Upper lobe of left lung (tissue), 6 donors: ENCODE data around the gene C6orf15. TPM values are rescaled to one million over a fixed set of nuclear protein-coding genes. Genes with fewer than 3 reads are reported as not detected.
A peak's percentile ranks its signal among the peaks of the same experiment; 100 is the strongest.

ENCODE experiments used
- ATAC-seq, 2 donors: fragments of 200-7000 bp; cut with Tn5 transposase; one replicate each; pipeline ENCODE4 v1.9.1; 2022; ENCODE audit warnings: mild to moderate bottlenecking in 2 of 2, moderate library complexity in 2 of 2; ENCODE audit not compliant: low FRiP score in 2 of 2
- DNase-seq, 2 donors: peaks; one replicate each; pipeline ENCODE4 v3.0.0-alpha.2; 2019 to 2020
- H3K27ac ChIP-seq, 4 donors: fragments of 200-600 bp; sonication (generic); one replicate each; pipeline ENCODE4 v1.5.1; 2016 to 2019
- H3K27me3 ChIP-seq, 4 donors: fragments of 200-600 bp; sonication (generic); one replicate each; pipeline ENCODE4 v1.5.1; 2017 to 2019
- H3K36me3 ChIP-seq, 4 donors: fragments of 200-600 bp; sonication (generic); one replicate each; pipeline ENCODE4 v1.5.1; 2016 to 2019
- H3K4me1 ChIP-seq, 4 donors: fragments of 200-600 bp; sonication (generic); one replicate each; pipeline ENCODE4 v1.5.1; 2018 to 2019
- H3K4me3 ChIP-seq, 4 donors: fragments of 200-600 bp; sonication (generic); one replicate each; pipeline ENCODE4 v1.5.1; 2017 to 2019; ENCODE audit warnings: mild to moderate bottlenecking in 2 of 4, moderate library complexity in 1 of 4
- H3K9me3 ChIP-seq, 4 donors: fragments of 200-600 bp; sonication (generic); one replicate each; pipeline ENCODE4 v1.5.1; 2018 to 2019
- EP300 ChIP-seq, 4 donors: sonication (generic); formaldehyde crosslinking; IDR thresholded peaks; one replicate each; pipeline ENCODE4 v1.5.1; 2017; ENCODE audit warnings: antibody characterized with exemption in 4 of 4, control low read depth in 2 of 4
- POLR2A ChIP-seq, 4 donors: fragments of 450-650 bp; IDR thresholded peaks; one replicate each; pipeline ENCODE4 v1.5.1; 2016 to 2017; ENCODE audit warnings: antibody characterized with exemption in 4 of 4, mild to moderate bottlenecking in 2 of 4
- POLR2AphosphoS5 ChIP-seq, 2 donors: sonication (generic); formaldehyde crosslinking; IDR thresholded peaks; one replicate each; pipeline ENCODE4 v1.5.1; 2017; ENCODE audit warnings: antibody characterized with exemption in 2 of 2
- WGBS, 2 donors: methylation state at CpG; one replicate each; pipeline ENCODE4 v1.1.5; 2017 to 2018; 5-methylcytosine and 5-hydroxymethylcytosine counted together
- total RNA-seq, 6 donors: library from RNA; depleted of rRNA in 4 of 6; stranded (reverse); fragments of >200 nt in 4 of 6; gene quantifications; one replicate each; pipeline versions ENCODE4 v1.1.0 to v1.2.1, GENCODE V29; 2016 to 2021
- TF ChIP-seq, protein P1 (sequence below), 6 experiments: fragments of 450-650 bp in 4 of 6; fragments of 200-600 bp in 2 of 6; sonication (generic) in 2 of 6; IDR thresholded peaks; one replicate each; pipeline ENCODE4 v1.5.1; 2016 to 2019; ENCODE audit warnings: antibody characterized with exemption in 6 of 6
- donor health status: DM: no; HTN: no; CAD: no; lungs with moderate emphysema.
- donor health status: DM: no; HTN: yes; CAD: no; lungs with severe emphysema.

C6orf15 gene
- total RNA-seq, 6 donors from 2014 or later, result not detected

DNA sequence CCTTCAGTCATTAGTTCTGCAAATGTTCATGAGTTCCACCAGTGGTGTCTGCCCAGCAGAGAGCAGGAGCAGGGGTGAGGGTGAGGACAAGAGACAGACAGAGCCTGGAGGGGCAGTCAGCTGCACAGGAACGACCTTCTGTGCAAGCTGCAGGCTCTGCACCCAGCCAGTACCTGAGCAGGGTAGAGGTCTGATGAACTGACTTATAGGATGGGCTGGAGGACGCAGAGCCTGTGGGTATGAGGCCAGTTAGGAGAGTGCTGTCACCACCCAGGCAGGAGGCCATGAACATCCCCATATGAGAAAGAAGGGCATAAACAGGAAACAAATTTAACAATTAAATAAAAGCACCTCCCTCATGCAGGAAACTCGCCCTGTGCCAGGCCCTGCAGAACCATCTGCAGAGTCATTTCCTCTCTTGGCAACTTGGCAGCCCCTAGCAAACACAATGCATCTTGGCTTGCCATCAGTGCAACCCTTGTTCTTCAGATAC lies 17.9 kb downstream of the C6orf15 start:
- TF ChIP-seq POLR2A (IDR thresholded peaks at IDR 0.05) (no peak), EP300 (IDR thresholded peaks at IDR 0.05) (peak in 1 of 4 donors; percentile 23), POLR2AphosphoS5 (IDR thresholded peaks at IDR 0.05) (peak in 1 of 2 donors; percentile 76)
- TF ChIP-seq, protein P1, sequence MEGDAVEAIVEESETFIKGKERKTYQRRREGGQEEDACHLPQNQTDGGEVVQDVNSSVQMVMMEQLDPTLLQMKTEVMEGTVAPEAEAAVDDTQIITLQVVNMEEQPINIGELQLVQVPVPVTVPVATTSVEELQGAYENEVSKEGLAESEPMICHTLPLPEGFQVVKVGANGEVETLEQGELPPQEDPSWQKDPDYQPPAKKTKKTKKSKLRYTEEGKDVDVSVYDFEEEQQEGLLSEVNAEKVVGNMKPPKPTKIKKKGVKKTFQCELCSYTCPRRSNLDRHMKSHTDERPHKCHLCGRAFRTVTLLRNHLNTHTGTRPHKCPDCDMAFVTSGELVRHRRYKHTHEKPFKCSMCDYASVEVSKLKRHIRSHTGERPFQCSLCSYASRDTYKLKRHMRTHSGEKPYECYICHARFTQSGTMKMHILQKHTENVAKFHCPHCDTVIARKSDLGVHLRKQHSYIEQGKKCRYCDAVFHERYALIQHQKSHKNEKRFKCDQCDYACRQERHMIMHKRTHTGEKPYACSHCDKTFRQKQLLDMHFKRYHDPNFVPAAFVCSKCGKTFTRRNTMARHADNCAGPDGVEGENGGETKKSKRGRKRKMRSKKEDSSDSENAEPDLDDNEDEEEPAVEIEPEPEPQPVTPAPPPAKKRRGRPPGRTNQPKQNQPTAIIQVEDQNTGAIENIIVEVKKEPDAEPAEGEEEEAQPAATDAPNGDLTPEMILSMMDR (IDR thresholded peaks at IDR 0.05), result no peak
- Histone ChIP-seq H3K9me3 (no peaks in the 10 kb centered on the region), H3K27me3 (no peaks in the 10 kb centered on the region), H3K36me3 (no peaks in the 10 kb centered on the region), H3K4me1 (peaks cover 21 to 39% (median 29%) of the 10 kb centered on the region in 4 donors), H3K4me3 (no peak overlapping the region), H3K27ac (peak overlapping the region in 3 of 4 donors; percentile 18 to 44 (median 35))
- no peak for DNase-seq
- ATAC-seq, result no peak
- WGBS, 2 donors, result 25 to 34% methylated on average over 3 of the region's 3 CpGs

DNA sequence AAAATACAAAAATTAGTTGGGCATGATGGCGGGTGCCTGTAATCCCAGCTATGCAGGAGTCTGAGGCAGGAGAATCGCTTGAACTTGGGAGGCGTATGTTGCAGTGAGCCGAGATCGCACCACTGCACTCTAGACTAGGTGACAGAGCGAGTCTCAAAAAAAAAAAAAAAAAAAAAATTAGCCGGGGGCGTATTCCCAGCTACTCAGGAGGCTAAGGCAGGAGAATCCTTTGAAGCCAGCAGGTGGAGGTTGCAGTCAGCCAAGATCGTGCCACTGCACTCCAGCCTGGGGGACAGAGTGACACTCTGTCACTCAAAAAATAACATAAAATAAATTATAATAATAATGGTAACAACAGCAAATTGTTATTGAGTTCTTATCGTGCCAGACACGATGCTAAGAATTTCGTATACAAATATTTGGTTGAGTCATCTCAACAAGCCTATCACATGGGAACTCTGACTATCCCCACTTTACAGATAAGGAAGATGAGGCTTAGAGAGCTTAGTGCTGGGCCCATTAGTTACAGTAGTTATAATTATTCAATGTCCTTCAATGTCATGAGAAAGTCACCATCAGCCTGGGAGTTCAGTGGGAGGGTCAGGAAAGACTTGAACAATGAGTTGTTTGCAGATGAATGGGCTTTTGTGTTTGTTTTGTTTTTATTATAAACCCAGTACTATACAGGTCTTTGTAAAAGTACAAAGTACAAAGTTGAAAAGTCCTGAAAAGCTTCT lies 19.4 kb downstream of the C6orf15 start:
- no peak for ATAC-seq
- TF ChIP-seq POLR2AphosphoS5 (IDR thresholded peaks at IDR 0.05) (no peak), EP300 (IDR thresholded peaks at IDR 0.05) (no peak), POLR2A (IDR thresholded peaks at IDR 0.05) (no peak)
- TF ChIP-seq, protein P1 (IDR thresholded peaks at IDR 0.05), result no peak

DNA sequence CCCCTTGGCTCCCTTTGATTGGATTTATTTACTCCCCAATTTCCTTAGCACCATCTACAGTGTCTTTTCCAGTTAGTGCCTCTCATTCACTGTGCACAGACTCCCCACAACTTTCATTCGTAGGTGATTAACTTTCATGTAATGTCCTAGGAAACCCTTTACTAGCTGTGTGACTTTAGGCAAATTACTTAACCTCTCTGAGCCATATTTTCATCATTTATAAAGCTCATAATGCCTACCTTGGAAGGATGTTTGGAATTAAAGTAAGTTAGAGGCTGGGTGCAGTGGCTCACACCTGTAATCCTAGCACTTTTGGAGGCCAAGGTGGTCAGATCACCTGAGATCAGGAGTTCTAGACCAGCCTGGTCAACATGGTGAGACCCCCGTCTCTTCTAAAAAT lies 20.1 kb downstream of the C6orf15 start:
- WGBS, 2 donors, result 63 to 81% methylated on average over 1 to 2 of the region's 2 CpGs
- H3K4me3 ChIP-seq, result no peak overlapping the region
- no peaks in the 10 kb centered on the region for H3K36me3 ChIP-seq
- peaks cover 19 to 34% (median 28%) of the 10 kb centered on the region in 4 donors for H3K4me1 ChIP-seq
- no peak for DNase-seq
- no peak overlapping the region for H3K27ac ChIP-seq
- TF ChIP-seq EP300 (IDR thresholded peaks at IDR 0.05), result no peak
- no peak for TF ChIP-seq POLR2AphosphoS5 (IDR thresholded peaks at IDR 0.05)
- TF ChIP-seq POLR2A (IDR thresholded peaks at IDR 0.05), result no peak
- TF ChIP-seq, protein P1 (IDR thresholded peaks at IDR 0.05), result no peak
- no peak for ATAC-seq
- H3K27me3 ChIP-seq, result no peaks in the 10 kb centered on the region
- H3K9me3 ChIP-seq, result no peaks in the 10 kb centered on the region

More for the DNA sequence above, 19.4 kb downstream of the C6orf15 start:
- H3K27ac ChIP-seq, result no peak overlapping the region
- no peaks in the 10 kb centered on the region for H3K27me3 ChIP-seq
- no peaks in the 10 kb centered on the region for H3K9me3 ChIP-seq
- H3K4me3 ChIP-seq, result no peak overlapping the region
- no peak for DNase-seq
- WGBS, 2 donors, result 78% methylated on average over 10 to 12 of the region's 12 CpGs
- H3K4me1 ChIP-seq, result peaks cover 21 to 39% (median 29%) of the 10 kb centered on the region in 4 donors
- H3K36me3 ChIP-seq, result no peaks in the 10 kb centered on the region

DNA sequence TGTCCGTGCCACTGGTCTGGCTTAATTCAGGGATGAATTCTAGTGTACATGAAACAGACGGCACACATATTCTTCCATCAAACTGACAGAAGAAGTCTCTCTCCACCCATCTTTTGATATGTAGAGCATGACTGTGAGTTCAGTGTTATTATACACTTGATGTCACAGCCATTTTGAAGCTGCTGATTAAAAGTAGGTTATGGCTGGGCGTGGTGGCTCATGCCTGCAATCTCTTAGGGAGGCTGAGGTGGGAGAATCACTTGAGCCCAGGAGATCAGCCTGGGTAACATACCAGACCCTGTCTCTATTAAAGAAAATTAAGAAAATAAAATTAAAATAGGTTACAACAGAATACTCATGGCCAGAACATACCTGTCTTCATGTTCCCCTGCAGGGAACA lies 20.7 kb downstream of the C6orf15 start:
- Histone ChIP-seq H3K9me3 (no peaks in the 10 kb centered on the region), H3K4me3 (no peak overlapping the region), H3K36me3 (no peaks in the 10 kb centered on the region), H3K27ac (no peak overlapping the region), H3K27me3 (no peaks in the 10 kb centered on the region), H3K4me1 (peaks cover 19 to 32% (median 30%) of the 10 kb centered on the region in 4 donors)
- DNase-seq (no peak), ATAC-seq (no peak)
- WGBS, 2 donors, result 48 to 63% methylated on average over 3 of the region's 3 CpGs
- TF ChIP-seq, protein P1 (IDR thresholded peaks at IDR 0.05), result no peak
- TF ChIP-seq POLR2A (IDR thresholded peaks at IDR 0.05) (no peak), POLR2AphosphoS5 (IDR thresholded peaks at IDR 0.05) (no peak), EP300 (IDR thresholded peaks at IDR 0.05) (no peak)
